OCI-LY3 (cell line): ENCODE data around the gene PDIA5.
A peak's percentile ranks its signal among the peaks of the same experiment; 100 is the strongest.
"Not testable (repeated sequence)": the region's sequence is repeated elsewhere in the genome, so short reads cannot be mapped to it uniquely, and the experiment has no call there.

Source experiments
- H2AFZ ChIP-seq: fragments of 200-600, 300-600 bp; shearing (Covaris generic); 2 replicates; pipeline ENCODE4 v1.6.0; 2014; ENCODE audit warnings: antibody characterized with exemption, low read depth, low read length
- H3K27ac ChIP-seq: fragments of 200-600, 300-600 bp; sonication (generic); 2 replicates; pipeline ENCODE4 v1.5.1; 2014; ENCODE audit warnings: mild to moderate bottlenecking, low read length, moderate library complexity, mixed read lengths
- H3K27me3 ChIP-seq: fragments of 200-600, 300-600 bp; sonication (generic); 2 replicates; pipeline ENCODE4 v1.6.1; 2014; ENCODE audit warnings: low read depth, low read length, mixed read lengths
- H3K36me3 ChIP-seq: fragments of 200-600, 300-600 bp; sonication (generic); replicated peaks from 2 replicates; pipeline ENCODE3; 2014; ENCODE audit warnings: low read depth, low read length, mixed read lengths
- H3K4me1 ChIP-seq: fragments of 300-600, 200-600 bp; sonication (generic); 2 replicates; pipeline ENCODE4 v1.6.1; 2014; ENCODE audit warnings: low read length, mixed read lengths
- H3K4me2 ChIP-seq: fragments of 200-600, 300-600 bp; sonication (generic); 2 replicates; pipeline ENCODE4 v1.6.1; 2014; ENCODE audit warnings: low read length, mixed read lengths
- H3K4me3 ChIP-seq: fragments of 300-600, 200-600 bp; sonication (generic); 2 replicates; pipeline ENCODE4 v1.5.1; 2014; ENCODE audit warnings: antibody characterized with exemption, mild to moderate bottlenecking, low read length, moderate library complexity
- H3K79me2 ChIP-seq: fragments of 300-600, 200-600 bp; shearing (Covaris generic); 2 replicates; pipeline ENCODE4 v1.6.1; 2014; ENCODE audit warnings: mild to moderate bottlenecking, low read length, mixed read lengths
- H3K9ac ChIP-seq: fragments of 300-600, 200-600 bp; shearing (Covaris generic); 2 replicates; pipeline ENCODE4 v1.6.0; 2014; ENCODE audit warnings: mild to moderate bottlenecking, low read length, moderate library complexity
- H3K9me3 ChIP-seq: fragments of 200-600, 300-600 bp; shearing (Covaris generic); 2 replicates; pipeline ENCODE4 v1.6.1; 2014; ENCODE audit warnings: low read length, mixed read lengths; ENCODE audit not compliant: insufficient read depth
- H4K20me1 ChIP-seq: fragments of 200-600, 300-600 bp; sonication (generic); 2 replicates; pipeline ENCODE4 v1.6.1; 2016; ENCODE audit warnings: low read length, mixed read lengths; ENCODE audit not compliant: insufficient read depth
- CTCF ChIP-seq: fragments of 200-600, 300-600 bp; sonication (generic); IDR thresholded peaks from 2 replicates; pipeline ENCODE4 v1.5.1; 2014; ENCODE audit warnings: antibody characterized with exemption, low read length, low read depth
- EZH2phosphoT487 ChIP-seq: fragments of 200-600 bp; shearing (Covaris generic); IDR thresholded peaks from 2 replicates; pipeline ENCODE4 v1.6.1; 2018; ENCODE audit warnings: antibody characterized with exemption, mixed run types, low read depth

PDIA5 gene

GRCh38 chr3:123148772-123149171, 81.9 kb downstream of the PDIA5 start:
- peaks cover 39% of the 10 kb centered on the region for H3K36me3 ChIP-seq
- no peaks in the 10 kb centered on the region for H3K27me3 ChIP-seq

GRCh38 chr3:123149525-123149924, 82.7 kb downstream of the PDIA5 start:
- H3K9ac ChIP-seq, result no peak overlapping the region
- no peak for TF ChIP-seq CTCF
- no peaks in the 10 kb centered on the region for H3K79me2 ChIP-seq
- no peaks in the 10 kb centered on the region for H3K27me3 ChIP-seq
- peaks cover 22% of the 10 kb centered on the region for H3K4me1 ChIP-seq
- no peaks in the 10 kb centered on the region for H3K9me3 ChIP-seq
- no peak overlapping the region for H3K27ac ChIP-seq
- H2AFZ ChIP-seq, result no peak overlapping the region
- H3K4me2 ChIP-seq, result no peak overlapping the region
- H4K20me1 ChIP-seq, result no peaks in the 10 kb centered on the region
- no peak overlapping the region for H3K4me3 ChIP-seq
- H3K36me3 ChIP-seq, result peaks cover 43% of the 10 kb centered on the region

More at GRCh38 chr3:123148772-123149171, 81.9 kb downstream of the PDIA5 start:
- no peak overlapping the region for H2AFZ ChIP-seq
- no peak overlapping the region for H3K9ac ChIP-seq
- H3K79me2 ChIP-seq, result no peaks in the 10 kb centered on the region
- H3K27ac ChIP-seq, result no peak overlapping the region
- H3K4me2 ChIP-seq, result no peak overlapping the region
- H3K9me3 ChIP-seq, result no peaks in the 10 kb centered on the region
- TF ChIP-seq EZH2phosphoT487 (no peak), CTCF (no peak)
- peaks cover 17% of the 10 kb centered on the region for H3K4me1 ChIP-seq
- H4K20me1 ChIP-seq, result 0 out of 2 replicates have a peak, but pooled peaks cover under 1% of the 10 kb centered on the region
- H3K4me3 ChIP-seq, result no peak overlapping the region

- peaks cover 43% of the 10 kb centered on the region for H3K36me3 ChIP-seq
- no peak overlapping the region for H3K9ac ChIP-seq
- H2AFZ ChIP-seq, result no peak overlapping the region
- H3K9me3 ChIP-seq, result no peaks in the 10 kb centered on the region
- H3K4me3 ChIP-seq, result no peak overlapping the region
- no peak overlapping the region for H3K27ac ChIP-seq
- no peaks in the 10 kb centered on the region for H3K79me2 ChIP-seq
- H3K4me1 ChIP-seq, result peaks cover 22% of the 10 kb centered on the region
- TF ChIP-seq CTCF (no peak), EZH2phosphoT487 (no peak)
- H3K4me2 ChIP-seq, result no peak overlapping the region
- no peaks in the 10 kb centered on the region for H3K27me3 ChIP-seq
- no peaks in the 10 kb centered on the region for H4K20me1 ChIP-seq
Observed at GRCh38 chr3:123150449-123151215, 83.8 kb downstream of the PDIA5 start.

- Histone ChIP-seq H3K36me3 (peaks cover 40% of the 10 kb centered on the region), H3K4me1 (peaks cover 22% of the 10 kb centered on the region), H3K27me3 (no peaks in the 10 kb centered on the region), H3K4me2 (no peak overlapping the region), H3K9ac (no peak overlapping the region), H2AFZ (no peak overlapping the region), H3K27ac (no peak overlapping the region), H3K4me3 (no peak overlapping the region), H3K79me2 (no peaks in the 10 kb centered on the region), H3K9me3 (no peaks in the 10 kb centered on the region), H4K20me1 (no peaks in the 10 kb centered on the region)
- TF ChIP-seq CTCF, result no peak
- TF ChIP-seq EZH2phosphoT487, result no peak
Observed at GRCh38 chr3:123151251-123151705, 84.5 kb downstream of the PDIA5 start.

- H4K20me1 ChIP-seq, H3K4me3 ChIP-seq, H3K9me3 ChIP-seq, H3K4me2 ChIP-seq, H3K9ac ChIP-seq, H3K79me2 ChIP-seq, H2AFZ ChIP-seq, H3K27me3 ChIP-seq: not testable (repeated sequence)
- Histone ChIP-seq H3K27ac (peak overlapping the region; percentile 23; the same call in 1 of the 2 replicates), H3K36me3 (peaks cover 39% of the 10 kb centered on the region), H3K4me1 (peaks cover 22% of the 10 kb centered on the region)
Observed at GRCh38 chr3:123151853-123152420, 85.1 kb downstream of the PDIA5 start.
